SK-N-MC (cell line): ENCODE data around the gene TIFAB.

Experiments
- EZH2 ChIP-seq: fragments of 200-600 bp; sonication (generic); IDR thresholded peaks from one replicate; pipeline ENCODE4 v1.6.1; 2017; ENCODE audit warnings: antibody characterized with exemption
- POLR2AphosphoS5 ChIP-seq: IDR thresholded peaks from 2 replicates; pipeline ENCODE4 v1.6.1; 2012; ENCODE audit warnings: mild to moderate bottlenecking, low read depth, low read length, borderline replicate concordance

DNA sequence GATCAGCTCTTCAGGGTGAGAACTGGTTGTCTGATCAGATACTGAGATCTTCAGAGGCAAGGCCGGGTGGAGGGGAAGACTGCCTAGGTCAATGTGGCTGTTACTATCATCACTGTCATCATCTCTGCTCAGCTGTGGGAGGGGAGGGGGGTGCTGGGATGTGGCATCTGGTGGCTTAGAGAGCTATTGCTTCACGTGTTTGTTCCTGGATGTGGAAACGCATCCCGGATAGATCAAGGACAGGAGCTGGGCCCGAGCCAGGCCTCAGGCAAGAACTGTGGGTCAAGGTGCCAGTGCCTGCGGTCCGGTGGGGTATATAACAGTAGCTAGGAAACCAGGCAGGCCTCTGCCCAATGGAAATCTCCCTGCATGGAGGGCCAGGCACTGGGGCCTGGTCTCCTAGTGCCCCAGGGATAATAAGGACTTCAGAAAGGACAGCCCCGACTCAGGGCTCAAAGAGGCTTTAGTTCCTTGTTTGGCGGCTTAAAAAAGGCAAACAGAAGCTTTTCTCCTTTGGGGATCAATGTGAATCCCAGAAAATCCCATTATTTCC is 30.3 kb upstream of the TIFAB start:
- TF ChIP-seq EZH2 (no peak), POLR2AphosphoS5 (no peak)
